GM12891 (cell line): ENCODE measurements around the gene KRR1.

Experiments used
- POLR2A ChIP-seq: IDR thresholded peaks from 2 replicates; pipeline ENCODE4 v1.6.1; 2011; ENCODE audit warnings: low read depth, low read length, control low read depth
- TAF1 ChIP-seq: IDR thresholded peaks from 2 replicates; pipeline ENCODE4 v1.6.1; 2011; ENCODE audit warnings: low read depth, low read length, control low read depth

GRCh38 chr12:75503459-75503858, 8.0 kb downstream of the KRR1 start:
- no peak; the same call in 1 of the 2 replicates for TF ChIP-seq POLR2A
- TF ChIP-seq TAF1 = no peak
